ENCODE measurements around the gene HAUS3.

HAUS3 gene

GRCh38 chr4:2262145-2262943 is 20.4 kb upstream of the HAUS3 start:
- DNase-seq (ENCODE audit: low read depth) = peak; percentile 100
- no peak for TF ChIP-seq CTCF (IDR thresholded peaks at IDR 0.05; ENCODE audit: insufficient read depth, low read depth, low read length, missing control alignments)
- peak overlapping the region; percentile 63 for H3K4me3 ChIP-seq (ENCODE audit: low read depth, low read length)

- no peak for TF ChIP-seq CTCF (IDR thresholded peaks at IDR 0.05; ENCODE audit: insufficient read depth, low read depth, low read length, missing control alignments)
- peak within 1 kb of the TSS; percentile 66 for H3K4me3 ChIP-seq (ENCODE audit: low read depth, low read length)
- no peak for DNase-seq (ENCODE audit: low read depth)
Measured at GRCh38 chr4:2261853-2262144, 19.9 kb upstream of the HAUS3 start, which contains the start of gene MXD4. Gene MXD4 (minus strand): TSS chr4:2262109. CDS start chr4:2261980, 129 bp downstream.

GRCh38 chr4:2261110-2261852 is 19.4 kb upstream of the HAUS3 start:
- peak overlapping the region; percentile 66 for H3K4me3 ChIP-seq (ENCODE audit: low read depth, low read length)
- DNase-seq (ENCODE audit: low read depth) = peak; percentile 61
- TF ChIP-seq CTCF (IDR thresholded peaks at IDR 0.05; ENCODE audit: insufficient read depth, low read depth, low read length, missing control alignments) = no peak

GRCh38 chr4:2260344-2261109 is 18.6 kb upstream of the HAUS3 start:
- no peak for TF ChIP-seq CTCF (IDR thresholded peaks at IDR 0.05; ENCODE audit: insufficient read depth, low read depth, low read length, missing control alignments)
- no peak for DNase-seq (ENCODE audit: low read depth)
- H3K4me3 ChIP-seq (ENCODE audit: low read depth, low read length) = peak overlapping the region; percentile 66

- H3K4me3 ChIP-seq (ENCODE audit: low read depth, low read length) = no peak overlapping the region
- DNase-seq (ENCODE audit: low read depth) = no peak
Measured at GRCh38 chr4:2259541-2260343, 17.8 kb upstream of the HAUS3 start.

More at GRCh38 chr4:2259541-2260343, 17.8 kb upstream of the HAUS3 start:
- no peak for TF ChIP-seq CTCF (IDR thresholded peaks at IDR 0.05; ENCODE audit: insufficient read depth, low read depth, low read length, missing control alignments)
